Measurements from ENCODE around the gene PI4KA. TPM values are rescaled to one million over a fixed set of nuclear protein-coding genes. Genes with fewer than 3 reads are reported as not detected.
"Not testable (repeated sequence)": the region's sequence is repeated elsewhere in the genome, so short reads cannot be mapped to it uniquely, and the experiment has no call there.

PI4KA gene
- total and polyA plus RNA-seq, 2 experiments from 2014 or later: 17.1 to 38.1 TPM

DNA sequence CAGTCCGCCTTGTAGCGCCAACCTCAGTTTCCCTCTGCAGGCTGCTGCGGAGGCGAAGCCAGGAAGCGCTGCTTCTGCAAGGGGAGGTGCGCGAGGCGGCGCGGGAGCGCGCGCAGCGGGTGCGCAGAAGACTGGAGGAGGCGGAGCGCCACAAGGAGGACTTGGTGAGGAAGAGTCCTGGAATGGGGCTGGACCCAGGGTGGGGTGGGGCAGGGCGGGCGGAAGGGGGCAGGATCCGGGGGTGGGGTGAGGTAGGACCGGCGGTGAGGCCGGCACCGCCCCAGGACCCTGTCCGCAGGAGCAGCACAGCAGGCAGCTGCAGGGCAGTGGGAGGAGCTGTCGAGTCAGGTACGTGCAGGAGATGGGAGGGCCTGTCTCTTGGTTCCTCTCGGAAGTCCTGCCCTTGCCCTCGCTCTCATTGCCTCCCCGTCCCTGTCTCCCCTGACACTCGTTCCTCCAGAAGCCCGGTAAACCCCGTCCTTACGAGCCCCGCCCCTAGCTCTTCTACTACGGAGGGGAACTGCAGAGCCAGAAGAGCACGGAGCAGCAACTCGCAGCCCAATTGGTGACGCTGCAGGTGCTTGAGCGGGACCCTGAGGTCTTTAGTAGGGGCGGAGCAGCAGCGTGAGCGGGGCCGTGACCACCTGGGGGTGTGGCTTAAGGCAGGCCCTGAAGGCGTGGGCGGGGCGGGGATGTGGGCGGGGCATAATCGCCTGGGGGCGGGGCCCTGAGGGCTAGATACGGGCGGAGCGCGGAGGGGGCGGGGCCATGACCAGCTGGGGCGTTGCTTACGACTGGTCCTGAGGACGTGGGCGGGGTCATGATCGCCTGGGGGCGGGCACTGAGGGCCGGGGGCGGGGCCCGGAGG lies 155.8 kb downstream of the PI4KA start:
- Histone ChIP-seq H3K4me2 (peak overlapping the region; percentile 73; the same call in 1 of the 2 replicates), H3K4me3 (peak overlapping the region; percentile 68), H3K27ac (ENCODE audit: low read depth) (peak overlapping the region; percentile 92)
- DNase-seq (ENCODE audit: low spot score) (peak; percentile 94), ATAC-seq (peak; percentile 69)
- H3K9me2 ChIP-seq (ENCODE audit: insufficient read depth); H3K27me3 ChIP-seq (ENCODE audit: insufficient read depth); H3F3A ChIP-seq (replicated peaks; ENCODE audit: low read depth); H2AFZ ChIP-seq; H3K4me1 ChIP-seq (ENCODE audit: insufficient read depth); H4K20me1 ChIP-seq (replicated peaks; ENCODE audit: insufficient read depth); H3K36me3 Mint-ChIP-seq (ENCODE audit: low read depth); H3K79me2 ChIP-seq (replicated peaks; ENCODE audit: insufficient read depth); H3K36me3 ChIP-seq (ENCODE audit: insufficient read depth); H3K9me3 Mint-ChIP-seq: not testable (repeated sequence)
- H3K27ac Mint-ChIP-seq: peak overlapping the region; percentile 99
- peak overlapping the region; percentile 90 for H3K4me3 Mint-ChIP-seq
- peaks cover 11% of the 10 kb centered on the region for H3K4me1 Mint-ChIP-seq
- TF ChIP-seq POLR2AphosphoS5 (IDR thresholded peaks at IDR 0.05; ENCODE audit: low read depth): peak; percentile 55
- peaks cover 24% of the 10 kb centered on the region for H3K27me3 Mint-ChIP-seq (ENCODE audit: insufficient read depth, low read depth, poor library complexity)

DNA sequence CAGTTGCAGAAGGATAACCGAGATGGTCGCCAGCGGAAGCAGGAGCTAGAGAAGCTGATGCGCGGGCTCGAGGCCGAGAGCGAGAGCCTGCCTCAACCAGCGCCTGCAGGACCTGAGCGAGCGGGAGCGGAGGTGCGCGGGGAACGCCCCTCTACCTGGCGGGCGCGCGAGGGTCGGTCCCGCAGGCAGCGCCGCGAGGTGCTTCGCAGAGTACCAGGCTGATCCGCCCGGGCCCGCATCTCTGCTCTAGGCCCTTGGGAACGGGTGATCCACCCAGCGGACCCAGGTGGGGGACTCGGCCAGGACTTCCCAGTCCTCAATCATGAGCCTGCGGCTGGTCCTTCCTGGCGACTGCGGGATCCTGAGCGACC lies 156.5 kb downstream of the PI4KA start:
- Histone ChIP-seq H3K4me3 (peak overlapping the region; percentile 68), H3K4me2 (peak overlapping the region; percentile 81; the same call in 1 of the 2 replicates)
- not testable (repeated sequence) for H3K36me3 ChIP-seq (ENCODE audit: insufficient read depth); H3K36me3 Mint-ChIP-seq (ENCODE audit: low read depth); H3K4me1 ChIP-seq (ENCODE audit: insufficient read depth); H3K79me2 ChIP-seq (replicated peaks; ENCODE audit: insufficient read depth); H3K27me3 ChIP-seq (ENCODE audit: insufficient read depth); H3K27ac ChIP-seq (ENCODE audit: low read depth); DNase-seq (ENCODE audit: low spot score); H2AFZ ChIP-seq; H3K9me2 ChIP-seq (ENCODE audit: insufficient read depth); H3K9me3 Mint-ChIP-seq; H4K20me1 ChIP-seq (replicated peaks; ENCODE audit: insufficient read depth); H3K27ac Mint-ChIP-seq; H3F3A ChIP-seq (replicated peaks; ENCODE audit: low read depth)
- peak; percentile 59 for ATAC-seq
- Mint-ChIP-seq H3K4me1 (peaks cover 11% of the 10 kb centered on the region), H3K27me3 (ENCODE audit: insufficient read depth, low read depth, poor library complexity) (peaks cover 24% of the 10 kb centered on the region), H3K4me3 (peak overlapping the region; percentile 90; the same call in 2 of the 3 replicates)

- not testable (repeated sequence) for H3K4me1 ChIP-seq (ENCODE audit: insufficient read depth); H3F3A ChIP-seq (replicated peaks; ENCODE audit: low read depth); H3K9me2 ChIP-seq (ENCODE audit: insufficient read depth); DNase-seq (ENCODE audit: low spot score); H2AFZ ChIP-seq; H3K79me2 ChIP-seq (replicated peaks; ENCODE audit: insufficient read depth); H4K20me1 ChIP-seq (replicated peaks; ENCODE audit: insufficient read depth); H3K27ac ChIP-seq (ENCODE audit: low read depth); H3K36me3 ChIP-seq (ENCODE audit: insufficient read depth); H3K27me3 ChIP-seq (ENCODE audit: insufficient read depth); H3K36me3 Mint-ChIP-seq (ENCODE audit: low read depth); H3K9me3 Mint-ChIP-seq
- H3K4me1 Mint-ChIP-seq: peaks cover 11% of the 10 kb centered on the region
- Histone ChIP-seq H3K4me2 (peak overlapping the region; percentile 81), H3K4me3 (peak overlapping the region; percentile 68)
- ATAC-seq: peak; percentile 7
- peak overlapping the region; percentile 72; the same call in 1 of the 2 replicates for H3K27ac Mint-ChIP-seq
- H3K27me3 Mint-ChIP-seq (ENCODE audit: insufficient read depth, low read depth, poor library complexity): peaks cover 24% of the 10 kb centered on the region
- peak overlapping the region; percentile 90 for H3K4me3 Mint-ChIP-seq
These were observed 156.9 kb downstream of the PI4KA start for GRCh38 chr22:20701680-20702136.

DNA sequence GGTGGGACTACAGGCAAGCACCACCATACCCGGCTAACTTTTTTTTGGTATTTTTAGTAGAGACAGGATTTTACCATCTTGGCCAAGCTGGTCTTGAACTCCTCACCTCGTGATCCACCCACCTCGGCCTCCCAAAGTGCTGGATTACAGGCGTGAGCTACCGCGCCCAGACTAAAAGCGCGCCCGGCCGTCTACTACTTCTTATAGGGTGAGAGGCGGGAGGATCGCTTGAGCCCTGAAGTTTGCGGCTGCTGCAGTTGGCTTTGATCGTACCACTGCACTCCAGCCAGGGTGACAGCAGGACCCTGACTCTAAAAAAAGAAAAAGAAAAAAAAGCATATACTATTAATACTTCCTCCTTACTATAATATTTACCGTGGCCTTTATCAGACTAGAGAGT lies 158.3 kb downstream of the PI4KA start:
- not testable (repeated sequence) for H4K20me1 ChIP-seq (replicated peaks; ENCODE audit: insufficient read depth)
- peaks cover 19% of the 10 kb centered on the region for H3K27me3 Mint-ChIP-seq (ENCODE audit: insufficient read depth, low read depth, poor library complexity)

GRCh38 chr22:20699856-20700255 lies 158.8 kb downstream of the PI4KA start:
- H2AFZ ChIP-seq; H3K4me2 ChIP-seq; H3K36me3 Mint-ChIP-seq (ENCODE audit: low read depth); H4K20me1 ChIP-seq (replicated peaks; ENCODE audit: insufficient read depth); H3K36me3 ChIP-seq (ENCODE audit: insufficient read depth); H3K4me3 Mint-ChIP-seq; H3K79me2 ChIP-seq (replicated peaks; ENCODE audit: insufficient read depth); H3K9me2 ChIP-seq (ENCODE audit: insufficient read depth); H3K4me3 ChIP-seq; H3K27ac Mint-ChIP-seq; H3K4me1 ChIP-seq (ENCODE audit: insufficient read depth); H3F3A ChIP-seq (replicated peaks; ENCODE audit: low read depth); DNase-seq (ENCODE audit: low spot score); H3K9me3 Mint-ChIP-seq; H3K27me3 ChIP-seq (ENCODE audit: insufficient read depth); ATAC-seq; H3K27ac ChIP-seq (ENCODE audit: low read depth): not testable (repeated sequence)
- peaks cover 15% of the 10 kb centered on the region for H3K27me3 Mint-ChIP-seq (ENCODE audit: insufficient read depth, low read depth, poor library complexity)
- peaks cover 10% of the 10 kb centered on the region for H3K4me1 Mint-ChIP-seq

More for the DNA sequence above, 158.3 kb downstream of the PI4KA start:
- not testable (repeated sequence) for H2AFZ ChIP-seq; H3K9me2 ChIP-seq (ENCODE audit: insufficient read depth); H3K27me3 ChIP-seq (ENCODE audit: insufficient read depth); H3F3A ChIP-seq (replicated peaks; ENCODE audit: low read depth); H3K27ac ChIP-seq (ENCODE audit: low read depth); H3K9me3 Mint-ChIP-seq; H3K27ac Mint-ChIP-seq; DNase-seq (ENCODE audit: low spot score); H3K36me3 ChIP-seq (ENCODE audit: insufficient read depth); H3K4me2 ChIP-seq; H3K36me3 Mint-ChIP-seq (ENCODE audit: low read depth); H3K4me1 ChIP-seq (ENCODE audit: insufficient read depth); H3K79me2 ChIP-seq (replicated peaks; ENCODE audit: insufficient read depth); H3K4me3 Mint-ChIP-seq; ATAC-seq; H3K4me3 ChIP-seq
- H3K4me1 Mint-ChIP-seq: peaks cover 11% of the 10 kb centered on the region
